AG09309 (cell line): ENCODE data around the gene TFDP2.
A peak's percentile ranks its signal among the peaks of the same experiment; 100 is the strongest.

Source experiments
- DNase-seq: peaks from one replicate; pipeline ENCODE4 v3.0.0-alpha.2; 2010; ENCODE audit warnings: low read depth
- H3K4me3 ChIP-seq: 2 replicates; pipeline ENCODE4 v1.5.1; 2011; ENCODE audit warnings: mild to moderate bottlenecking, low read depth, low read length, moderate library complexity; ENCODE audit not compliant: control insufficient read depth
- CTCF ChIP-seq: IDR thresholded peaks from 2 replicates; pipeline ENCODE4 v1.5.1; 2011; ENCODE audit warnings: mild to moderate bottlenecking, low read depth, low read length, inconsistent platforms; ENCODE audit not compliant: insufficient read depth, control insufficient read depth; ENCODE audit errors: missing control alignments

The TFDP2 gene

GRCh38 chr3:142000325-142000870 lies 148.9 kb downstream of the TFDP2 start:
- no peak for TF ChIP-seq CTCF
- DNase-seq: no peak
- H3K4me3 ChIP-seq: no peak overlapping the region

- DNase-seq: no peak
- TF ChIP-seq CTCF: peak; percentile 37
- no peak overlapping the region for H3K4me3 ChIP-seq
These were observed 150.6 kb downstream of the TFDP2 start for GRCh38 chr3:141998669-141999290.

- DNase-seq: no peak
- TF ChIP-seq CTCF: no peak
These were observed 152.9 kb downstream of the TFDP2 start for GRCh38 chr3:141996437-141996836.

GRCh38 chr3:141994856-141995255 lies 154.5 kb downstream of the TFDP2 start:
- no peak overlapping the region for H3K4me3 ChIP-seq
- DNase-seq: no peak
- TF ChIP-seq CTCF: no peak

More at GRCh38 chr3:141996437-141996836, 152.9 kb downstream of the TFDP2 start:
- H3K4me3 ChIP-seq: no peak overlapping the region

DNA sequence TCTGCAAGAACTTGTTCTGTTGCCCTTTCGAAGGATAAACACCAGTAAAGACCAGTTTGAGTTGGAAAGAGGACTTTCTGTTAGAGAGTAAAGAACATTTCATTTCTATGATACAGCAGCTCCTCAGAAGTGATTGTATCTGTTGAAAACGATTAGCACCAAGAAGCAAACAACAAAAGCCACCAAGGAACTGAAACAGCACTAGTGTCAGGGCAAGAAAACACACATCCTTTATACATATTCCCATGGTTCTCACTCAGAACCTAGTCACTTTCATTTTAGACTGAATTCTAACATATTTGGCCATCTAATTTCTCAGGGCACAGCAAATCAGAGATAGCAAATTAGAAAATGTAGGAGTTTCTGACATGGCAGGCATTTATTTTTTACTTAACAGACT lies 156.8 kb downstream of the TFDP2 start:
- H3K4me3 ChIP-seq: no peak overlapping the region
- TF ChIP-seq CTCF: no peak

DNA sequence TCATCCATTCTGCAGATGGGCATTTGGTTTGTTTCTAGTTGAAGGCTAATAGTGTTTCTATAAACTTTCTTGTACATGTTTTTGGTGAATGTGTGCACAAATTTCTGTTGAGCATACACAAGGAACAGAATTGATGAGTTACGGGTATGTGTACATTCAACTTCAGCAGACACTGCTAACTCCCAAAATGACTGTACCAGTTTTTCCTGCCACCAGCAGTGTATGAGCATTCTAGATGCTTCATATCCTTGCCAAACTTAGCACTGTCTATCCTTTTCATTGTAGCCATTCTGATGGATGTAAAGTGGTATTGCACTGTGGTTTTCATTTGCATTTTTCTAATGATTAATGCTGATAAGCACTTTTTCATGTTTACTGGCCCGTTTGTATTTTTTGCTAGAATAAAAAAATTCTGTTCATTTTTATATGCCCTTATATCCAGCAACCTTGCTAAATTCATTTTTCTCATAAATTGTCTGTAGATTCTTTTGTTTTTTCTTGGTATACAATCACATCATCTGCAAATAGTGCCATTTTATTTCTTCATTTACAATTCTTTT lies 162.7 kb downstream of the TFDP2 start:
- no peak for TF ChIP-seq CTCF
- H3K4me3 ChIP-seq: no peak overlapping the region
- DNase-seq: no peak

More for the DNA sequence above, 156.8 kb downstream of the TFDP2 start:
- DNase-seq: no peak
